Bronchial epithelial cell (primary cell): ENCODE measurements around the gene TGFB2. TPM values are rescaled to one million over a fixed set of nuclear protein-coding genes. Genes with fewer than 3 reads are reported as not detected.

Experiments
- DNase-seq: peaks from one replicate; pipeline ENCODE4 v3.0.0-alpha.2; 2010; ENCODE audit warnings: low read depth
- FAIRE-seq: peaks from 2 replicates; lab custom pipeline; 2011; peaks lifted over from hg19 to GRCh38; lab: Jason Lieb, UNC
- H3K27me3 ChIP-seq: 2 replicates; pipeline ENCODE4 v1.5.1; 2011; ENCODE audit warnings: low read length; ENCODE audit not compliant: control insufficient read depth, insufficient read depth
- H3K36me3 ChIP-seq: 2 replicates; pipeline ENCODE4 v1.5.1; 2011; ENCODE audit warnings: low read length; ENCODE audit not compliant: control insufficient read depth, insufficient read depth
- H3K4me3 ChIP-seq: 2 replicates; pipeline ENCODE4 v1.5.1; 2011; ENCODE audit warnings: mild to moderate bottlenecking, low read depth, low read length, control low read depth
- CTCF ChIP-seq: IDR thresholded peaks from 2 replicates; pipeline ENCODE4 v1.5.1; 2011; ENCODE audit warnings: mild to moderate bottlenecking, moderate library complexity, low read length, control low read depth, inconsistent platforms; ENCODE audit not compliant: insufficient read depth, severe bottlenecking
- total RNA-seq: library from RNA; depleted of rRNA; stranded (reverse); fragments of >200 nt; gene quantifications from 2 replicates; pipeline ENCODE4 v1.2.1, GENCODE V29; 2014

The TGFB2 gene
- total RNA-seq, 1 donor from 2014 or later, result 6.1 TPM

GRCh38 chr1:218357211-218357892 lies 12.2 kb downstream of the TGFB2 start:
- no peak overlapping the region for H3K4me3 ChIP-seq
- H3K27me3 ChIP-seq, result no peaks in the 10 kb centered on the region
- DNase-seq (no peak), FAIRE-seq (no peak)
- no peak for TF ChIP-seq CTCF
- no peaks in the 10 kb centered on the region for H3K36me3 ChIP-seq

GRCh38 chr1:218357893-218358232 lies 12.7 kb downstream of the TGFB2 start:
- no peak for TF ChIP-seq CTCF
- DNase-seq (no peak), FAIRE-seq (no peak)
- Histone ChIP-seq H3K27me3 (no peaks in the 10 kb centered on the region), H3K4me3 (no peak overlapping the region), H3K36me3 (no peaks in the 10 kb centered on the region)

- Histone ChIP-seq H3K36me3 (no peaks in the 10 kb centered on the region), H3K4me3 (no peak overlapping the region), H3K27me3 (no peaks in the 10 kb centered on the region)
- DNase-seq, result peak; percentile 42
- FAIRE-seq, result no peak
- peak; percentile 36 for TF ChIP-seq CTCF
These were observed 16.3 kb downstream of the TGFB2 start for GRCh38 chr1:218361298-218362065.

- DNase-seq (no peak), FAIRE-seq (no peak)
- Histone ChIP-seq H3K36me3 (no peaks in the 10 kb centered on the region), H3K4me3 (no peak overlapping the region), H3K27me3 (no peaks in the 10 kb centered on the region)
- TF ChIP-seq CTCF, result no peak
These were observed 17.4 kb downstream of the TGFB2 start for GRCh38 chr1:218362418-218363076.

GRCh38 chr1:218363141-218363540 lies 18.0 kb downstream of the TGFB2 start:
- FAIRE-seq, result no peak
- TF ChIP-seq CTCF, result no peak

More at GRCh38 chr1:218363141-218363540, 18.0 kb downstream of the TGFB2 start:
- no peak for DNase-seq
- Histone ChIP-seq H3K27me3 (no peaks in the 10 kb centered on the region), H3K36me3 (no peaks in the 10 kb centered on the region), H3K4me3 (no peak overlapping the region)
